ENCODE data around the gene FAM90A1.
A peak's percentile ranks its signal among the peaks of the same experiment; 100 is the strongest.
"Not testable (repeated sequence)": the region's sequence is repeated elsewhere in the genome, so short reads cannot be mapped to it uniquely, and the experiment has no call there.

The FAM90A1 gene, protein sequence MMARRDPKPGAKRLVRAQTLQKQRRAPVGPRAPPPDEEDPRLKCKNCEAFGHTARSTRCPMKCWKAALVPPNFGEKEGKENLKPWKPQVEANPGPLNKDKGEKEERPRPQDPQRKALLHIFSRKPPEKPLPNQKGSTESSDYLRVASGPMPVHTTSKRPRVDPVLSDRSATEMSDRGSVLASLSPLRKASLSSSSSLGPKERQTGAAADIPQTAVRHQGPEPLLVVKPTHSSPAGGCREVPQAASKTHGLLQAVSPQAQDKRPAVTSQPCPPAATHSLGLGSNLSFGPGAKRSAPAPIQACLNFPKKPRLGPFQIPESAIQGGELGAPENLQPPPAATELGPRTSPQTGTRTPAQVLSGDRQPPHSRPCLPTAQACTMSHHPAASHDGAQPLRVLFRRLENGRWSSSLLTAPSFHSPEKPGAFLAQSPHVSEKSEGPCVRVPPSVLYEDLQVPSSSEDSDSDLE

DNA sequence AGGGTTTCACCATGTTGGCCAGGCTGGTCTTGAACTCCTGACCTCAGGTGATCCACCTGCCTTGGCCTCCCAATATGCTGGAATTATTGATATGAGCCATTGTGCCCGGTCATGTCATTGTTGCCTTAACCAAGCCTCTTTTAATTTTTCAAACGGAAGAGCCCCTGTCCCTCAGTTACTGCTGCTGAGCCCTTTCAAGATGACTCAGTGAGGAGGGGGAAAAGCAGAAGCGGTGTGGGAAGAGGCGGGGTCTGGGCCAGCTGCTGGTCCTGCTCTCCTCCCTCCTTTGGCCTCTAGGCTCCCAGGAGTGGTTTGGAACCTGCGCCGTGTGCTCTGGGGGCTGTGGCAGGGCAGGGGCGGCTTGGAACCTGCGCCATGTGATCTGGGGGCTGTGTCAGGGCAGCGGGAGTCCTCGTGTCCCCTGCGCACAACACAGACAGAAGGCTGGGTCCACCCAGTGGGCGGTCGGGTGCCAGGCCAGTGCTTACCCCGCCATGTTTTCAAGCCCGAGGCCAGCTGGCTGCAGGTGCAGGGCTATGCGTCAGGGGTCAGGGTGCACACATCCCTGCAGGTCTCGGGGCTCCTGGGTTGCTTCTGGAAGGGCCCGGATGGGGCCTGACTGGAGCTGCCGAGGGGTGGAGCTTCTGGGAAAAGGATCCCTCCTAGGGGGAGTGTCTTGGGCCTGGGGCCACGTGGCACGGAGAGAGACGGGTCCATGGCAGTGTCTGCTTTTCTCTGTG lies at the start of gene FAM90A1:
FAM90A1 (minus strand) TSS at position 627 of the 740 bp plus-strand sequence. CDS start 2,786 bp downstream, outside the sequence.
- DNase-seq (ENCODE audit: low read depth): not testable (repeated sequence)

DNA sequence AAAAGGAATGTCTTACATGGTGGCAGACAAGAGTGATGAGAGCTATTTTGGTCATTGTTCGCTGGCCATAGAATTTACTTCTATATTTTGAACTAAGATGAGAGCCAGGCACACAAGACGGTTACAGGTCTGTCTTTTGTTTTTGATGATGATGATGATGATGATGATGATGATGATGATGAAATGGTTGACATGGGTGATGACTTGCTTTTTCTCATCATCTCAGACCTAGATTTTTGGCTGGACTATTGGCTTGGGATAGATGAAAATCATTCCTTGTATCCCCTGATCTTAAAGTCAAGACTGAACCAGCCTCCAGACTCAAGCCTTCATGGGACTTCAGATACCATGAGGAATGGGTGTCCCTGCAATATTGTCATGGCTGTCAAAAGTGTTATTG lies 49.0 kb upstream of the FAM90A1 start:
- not testable (repeated sequence) for DNase-seq (ENCODE audit: low read depth)

DNA sequence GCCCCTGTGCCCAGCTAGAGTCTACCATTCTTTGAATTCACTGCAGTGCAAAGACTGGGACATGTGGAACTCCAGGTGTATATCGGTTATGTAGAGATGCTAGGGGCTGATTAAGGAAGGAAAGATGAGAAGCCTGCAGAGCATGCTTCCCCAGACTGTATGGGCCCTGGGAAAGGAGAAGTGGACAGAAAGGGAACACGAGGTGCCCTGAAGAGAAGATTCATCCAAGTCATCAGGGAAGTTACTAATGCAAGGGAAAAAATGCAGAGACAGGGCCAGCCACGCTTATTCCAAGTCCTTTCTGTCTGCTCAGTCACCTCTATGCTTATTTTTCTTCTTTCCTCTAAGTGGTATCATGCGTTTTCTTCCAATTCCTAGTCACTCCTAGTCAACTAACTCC lies 39.3 kb upstream of the FAM90A1 start:
- DNase-seq (ENCODE audit: low read depth): not testable (repeated sequence)

DNA sequence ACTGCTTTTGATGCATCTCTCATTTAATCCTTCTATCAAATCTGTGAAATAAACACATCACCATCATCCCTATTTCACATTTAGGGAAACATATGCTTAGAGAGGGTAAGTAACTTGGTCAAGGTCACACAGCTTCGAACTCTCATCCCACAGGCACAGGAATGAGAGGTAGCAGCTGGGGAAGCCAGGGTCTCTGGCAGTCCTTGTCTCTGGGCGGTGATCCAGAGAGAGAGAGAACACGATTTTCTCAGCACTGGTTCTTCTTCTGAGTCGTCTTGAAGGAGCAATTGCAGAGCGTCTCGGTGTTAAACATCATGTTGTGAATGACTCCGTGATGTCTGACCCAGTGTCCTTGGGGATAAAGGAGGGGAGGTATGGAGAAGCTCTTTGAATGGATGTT lies 36.8 kb upstream of the FAM90A1 start:
- not testable (repeated sequence) for DNase-seq (ENCODE audit: low read depth)

DNA sequence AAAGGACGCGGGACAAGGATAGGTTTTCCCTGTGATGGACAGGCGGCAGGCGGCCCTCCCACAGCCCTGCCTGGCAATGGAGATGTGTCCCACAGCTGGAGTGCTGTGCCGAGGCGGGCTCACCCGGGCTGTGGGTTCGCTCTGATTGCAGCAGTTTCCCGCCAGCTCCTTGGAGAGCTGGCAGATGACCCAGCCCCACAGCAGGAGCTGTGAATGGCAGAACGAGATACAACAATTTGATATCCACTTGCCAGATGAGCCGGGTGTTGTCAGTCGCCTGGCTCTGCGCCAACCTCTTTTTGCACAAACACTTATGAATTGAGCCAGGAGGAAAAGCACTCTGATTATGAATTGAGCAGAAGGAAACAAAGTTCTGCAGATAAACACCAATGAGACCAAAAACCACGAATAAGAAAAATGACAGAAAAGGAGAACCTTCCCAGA lies 33.7 kb upstream of the FAM90A1 start:
- not testable (repeated sequence) for DNase-seq (ENCODE audit: low read depth)

DNA sequence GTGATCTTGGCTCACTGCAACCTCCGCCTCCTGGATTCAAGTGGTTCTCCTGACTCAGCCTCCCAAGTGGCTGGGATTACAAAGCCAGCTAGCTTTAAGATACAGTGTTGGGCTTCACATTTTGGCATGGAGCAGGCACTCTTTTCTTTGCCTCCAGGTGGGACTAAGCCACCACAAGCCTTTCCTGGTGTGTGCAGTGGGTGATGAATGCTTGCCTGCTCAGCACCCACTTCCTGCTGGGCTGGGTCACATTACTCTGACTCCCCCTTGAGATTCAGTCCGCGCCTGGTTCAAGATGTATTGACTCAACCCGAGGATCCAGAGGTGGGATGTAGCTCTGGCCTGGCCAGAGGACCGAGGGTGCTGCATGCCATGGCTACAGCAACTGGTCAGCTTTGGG lies 28.9 kb upstream of the FAM90A1 start:
- DNase-seq (ENCODE audit: low read depth): not testable (repeated sequence)

DNA sequence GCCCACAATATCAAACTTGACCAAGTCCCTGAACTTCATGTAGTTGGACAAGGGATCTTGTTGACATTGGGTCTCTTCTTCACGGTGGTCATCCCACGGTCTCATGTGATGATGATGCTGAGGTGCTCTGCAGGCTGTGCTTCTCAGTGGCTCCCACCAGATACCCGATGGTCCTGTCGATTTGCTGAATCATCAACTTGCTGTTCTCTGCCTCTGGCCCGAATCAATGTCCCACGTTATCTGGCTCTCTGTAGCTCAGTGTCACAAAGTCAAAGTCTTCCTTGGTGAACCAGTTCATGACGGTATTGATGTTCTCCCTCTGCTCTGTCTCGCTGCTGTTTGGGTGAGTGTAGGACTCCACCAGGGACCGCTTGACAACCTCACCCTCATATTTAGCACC lies 27.3 kb upstream of the FAM90A1 start:
- DNase-seq (ENCODE audit: low read depth): not testable (repeated sequence)

DNA sequence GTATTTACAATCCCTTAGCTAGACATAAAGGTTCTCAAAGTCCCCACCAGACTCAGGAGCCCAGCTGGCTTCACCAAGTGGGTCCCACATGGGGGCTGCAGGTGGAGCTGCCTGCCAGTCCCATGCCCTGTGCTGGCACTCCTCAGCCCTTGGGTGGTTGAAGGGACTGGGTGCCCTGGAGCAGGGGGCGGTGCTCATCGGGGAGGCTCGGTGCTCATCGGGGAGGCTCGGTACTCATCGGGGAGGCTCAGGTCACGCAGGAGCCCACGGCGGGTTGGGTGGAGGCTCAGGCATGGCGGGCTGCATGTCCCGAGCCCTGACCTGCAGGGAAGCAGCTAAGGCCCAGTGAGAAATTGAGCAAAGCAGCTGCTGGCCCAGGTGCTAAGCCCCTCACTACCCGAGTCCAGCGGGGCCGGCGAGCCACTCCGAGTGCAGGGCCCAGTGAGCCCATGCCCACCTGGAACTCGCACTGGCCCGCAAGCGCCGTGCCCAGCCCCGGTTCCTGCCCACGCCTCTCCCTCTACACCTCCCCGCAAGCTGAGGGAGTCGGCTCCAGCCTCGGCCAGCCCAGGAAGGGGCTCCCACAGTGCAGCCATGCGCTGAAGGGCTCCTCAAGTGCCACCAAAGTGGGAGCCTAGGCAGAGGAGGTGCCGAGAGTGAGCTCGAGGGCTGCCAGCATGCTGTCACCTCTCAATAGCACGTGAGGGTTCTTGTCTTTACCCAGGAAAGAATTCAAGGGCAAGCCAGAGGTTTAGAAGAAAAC lies 24.8 kb upstream of the FAM90A1 start:
- not testable (repeated sequence) for DNase-seq (ENCODE audit: low read depth)

DNA sequence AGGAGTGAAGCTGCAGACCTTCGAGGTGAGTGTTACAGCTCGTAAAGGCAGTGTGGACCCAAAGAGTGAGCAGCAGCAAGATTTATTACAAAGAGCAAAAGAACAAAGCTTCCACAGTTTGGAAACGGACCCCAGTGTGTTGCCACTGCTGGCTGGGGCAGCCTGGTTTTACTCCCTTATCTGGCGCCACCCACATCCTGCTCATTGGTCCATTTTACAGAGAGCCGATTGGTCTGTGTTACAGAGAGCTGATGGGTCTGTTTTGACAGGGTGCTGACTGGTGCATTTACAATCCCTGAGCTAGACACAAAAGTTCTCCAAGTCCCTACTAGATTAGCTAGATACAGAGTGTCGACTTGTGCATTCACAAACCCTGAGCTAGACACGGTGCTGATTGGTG lies 24.2 kb upstream of the FAM90A1 start:
- DNase-seq (ENCODE audit: low read depth): not testable (repeated sequence)

DNA sequence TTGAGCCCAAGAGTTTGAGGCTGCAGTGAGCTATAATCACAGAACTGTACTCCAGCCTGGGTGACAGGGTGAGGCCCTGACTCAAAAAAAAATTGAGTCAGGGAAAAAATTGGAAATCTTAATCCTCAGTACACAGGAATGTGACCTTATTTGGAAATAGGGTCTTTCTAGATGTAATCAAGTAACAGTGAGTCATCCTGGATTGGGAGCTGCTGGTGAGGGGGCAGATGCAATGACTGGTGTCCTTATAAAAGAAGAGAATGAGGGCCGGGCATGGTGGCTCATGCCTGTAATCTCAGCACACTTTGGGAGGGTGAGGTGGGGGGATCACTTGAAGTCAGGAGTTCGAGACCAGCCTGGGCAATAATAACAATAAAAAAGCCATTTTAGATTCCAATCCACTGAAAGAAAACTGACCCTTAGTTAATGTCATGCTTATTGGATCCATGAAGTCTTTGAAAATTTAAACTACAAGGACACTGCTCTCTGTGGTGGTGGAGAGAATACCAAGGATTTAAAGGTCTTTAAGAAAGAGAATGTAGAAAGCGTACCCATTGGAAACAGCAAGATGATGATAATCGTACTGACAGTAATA lies 19.6 kb upstream of the FAM90A1 start:
- not testable (repeated sequence) for DNase-seq (ENCODE audit: low read depth)

DNA sequence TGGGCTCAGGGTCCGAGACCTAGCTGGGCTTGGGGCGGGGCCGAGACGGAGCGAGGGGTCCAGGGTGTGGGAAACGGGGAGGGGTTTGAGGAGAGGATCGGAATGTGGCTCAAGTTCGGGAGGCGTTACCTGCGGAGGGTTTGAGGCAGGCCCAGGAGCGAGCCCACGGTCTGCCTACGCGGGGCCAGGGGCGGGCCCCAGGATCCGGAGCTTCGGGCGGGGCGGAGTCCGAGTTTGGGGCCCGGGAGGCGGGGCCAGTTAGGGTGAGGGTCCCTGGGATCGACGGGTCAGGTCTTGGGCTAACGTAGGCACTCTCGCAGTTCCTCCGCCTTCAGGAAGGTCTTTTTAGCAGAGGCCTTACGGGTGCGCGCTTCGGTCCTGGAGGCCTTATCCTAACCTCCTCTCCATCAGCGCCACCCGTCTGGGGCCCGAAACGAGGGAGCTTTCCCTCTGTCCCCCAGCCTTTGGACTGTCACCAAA lies 16.3 kb upstream of the FAM90A1 start:
- DNase-seq (ENCODE audit: low read depth): not testable (repeated sequence)

DNA sequence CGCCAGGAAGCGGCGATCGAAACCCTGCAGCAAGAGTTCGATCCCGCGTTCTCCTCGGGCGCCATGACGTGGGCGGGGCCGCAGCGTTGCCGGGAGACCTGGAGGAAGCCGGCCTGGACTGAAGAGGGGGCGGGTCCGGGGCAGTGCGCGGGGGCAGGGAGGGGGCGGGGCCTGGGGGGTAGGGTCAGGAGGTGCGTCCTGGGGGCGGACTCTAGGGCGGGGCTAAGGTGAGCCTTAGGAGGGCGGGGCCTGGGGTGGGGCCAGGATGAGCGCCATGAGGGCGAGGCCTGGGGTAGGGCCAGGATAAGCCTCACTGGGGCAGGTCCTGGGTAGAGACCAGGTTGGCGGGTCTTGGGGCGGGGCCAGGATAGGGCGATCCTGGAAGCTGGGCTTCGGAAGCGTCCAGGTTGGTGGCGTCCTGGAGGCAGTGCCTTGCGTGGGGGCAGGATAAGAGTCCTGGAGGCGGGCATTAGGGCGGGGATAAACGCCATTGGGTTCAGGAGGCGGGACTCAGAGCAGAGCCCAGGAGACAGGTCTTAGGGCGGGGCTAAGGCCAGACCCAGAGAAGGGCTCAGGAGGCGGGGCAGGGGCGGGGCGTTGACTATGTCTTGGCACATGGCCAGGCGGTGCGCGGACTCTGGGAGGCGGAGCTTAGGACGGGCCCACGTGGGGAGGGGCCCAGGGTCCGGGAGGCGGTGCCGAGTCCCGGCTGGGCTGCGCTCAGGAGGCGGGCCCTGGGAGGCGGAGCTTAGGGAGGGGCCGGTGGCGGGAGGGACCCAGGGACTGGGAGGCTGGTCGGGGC lies 15.7 kb upstream of the FAM90A1 start:
- DNase-seq (ENCODE audit: low read depth): peak; percentile 77

DNA sequence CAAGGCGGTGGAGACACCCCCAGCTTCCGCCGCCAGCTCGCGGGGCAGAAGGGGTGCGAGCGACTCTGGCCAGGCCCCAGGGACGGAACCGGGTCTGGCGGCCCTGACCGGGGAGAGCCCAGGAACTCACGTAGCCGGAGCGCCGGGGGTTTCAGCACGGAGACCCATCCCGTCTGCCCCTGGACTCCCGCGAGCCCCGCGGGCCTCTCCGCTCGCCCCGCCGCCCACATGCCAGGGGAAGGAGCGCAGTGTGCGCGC lies 15.1 kb upstream of the FAM90A1 start:
- not testable (repeated sequence) for DNase-seq (ENCODE audit: low read depth)

DNA sequence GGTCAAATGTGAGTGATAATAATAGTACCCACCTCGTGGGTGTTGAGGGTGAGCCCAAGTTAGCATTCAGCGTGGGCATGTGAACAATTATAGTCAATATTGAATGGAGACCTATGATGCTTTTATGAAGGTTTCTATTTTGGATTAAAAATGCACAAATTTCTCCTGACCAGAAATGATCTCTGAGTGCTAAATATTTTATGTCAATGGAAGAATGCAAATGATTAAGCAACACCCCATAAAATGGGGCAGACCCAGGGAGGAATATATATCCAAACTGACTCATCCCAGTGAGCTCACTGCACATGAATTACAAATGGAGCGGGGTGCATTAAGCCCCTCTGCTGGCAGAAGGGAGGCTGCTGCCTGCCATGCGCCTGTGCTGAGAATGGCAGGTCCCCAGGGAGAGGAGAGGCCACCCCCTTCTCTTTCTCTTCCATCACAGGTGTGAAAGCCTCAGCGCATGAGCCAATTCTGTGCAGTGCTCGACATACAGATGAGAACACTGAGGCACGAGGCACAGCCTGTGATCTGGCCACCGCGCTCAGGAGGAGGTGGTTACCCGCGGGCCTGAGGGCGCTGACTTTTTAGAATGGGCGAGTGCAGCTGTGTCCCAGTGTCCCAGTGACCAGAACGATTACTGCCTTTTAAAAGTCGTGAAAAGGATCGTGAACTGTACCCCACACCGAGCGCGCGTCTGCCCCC lies 14.7 kb upstream of the FAM90A1 start:
- DNase-seq (ENCODE audit: low read depth): not testable (repeated sequence)

DNA sequence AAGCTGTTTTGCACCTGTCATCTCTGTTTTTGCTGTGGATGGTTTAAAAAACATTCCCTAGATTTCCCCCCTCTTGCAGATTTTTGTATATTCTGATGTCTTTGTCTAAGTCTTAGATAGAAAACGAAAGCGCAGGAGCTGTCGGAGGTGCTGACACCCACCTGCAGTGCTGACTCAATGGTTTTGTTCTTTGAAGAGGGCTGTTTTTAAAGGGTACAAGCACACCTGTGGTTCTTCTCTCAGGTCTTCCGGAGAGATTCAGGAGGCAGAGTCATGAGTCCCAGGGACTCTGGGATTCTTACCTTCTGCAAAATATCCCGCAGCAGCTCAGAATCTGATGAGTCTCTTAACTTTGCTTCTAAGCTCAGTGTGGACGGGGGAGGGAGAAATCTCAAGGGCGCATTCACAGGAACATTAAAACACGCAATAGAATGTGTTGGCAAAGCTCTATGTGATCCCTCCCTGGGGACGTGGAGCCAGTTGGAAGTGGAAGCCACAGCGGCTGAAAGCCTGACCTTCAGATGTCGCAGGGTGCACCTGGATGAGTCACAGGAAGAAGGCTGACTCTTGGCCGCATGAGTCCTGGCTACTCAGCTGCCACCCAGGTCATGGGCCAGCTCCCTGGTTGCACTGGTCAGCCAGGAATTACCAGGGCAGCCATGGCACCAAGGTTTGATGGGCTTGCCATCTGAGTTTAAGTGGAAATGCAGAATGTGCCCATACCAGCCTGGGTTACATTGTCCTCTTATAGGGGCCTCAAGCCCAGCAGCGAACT lies 13.1 kb upstream of the FAM90A1 start:
- DNase-seq (ENCODE audit: low read depth): not testable (repeated sequence)

DNA sequence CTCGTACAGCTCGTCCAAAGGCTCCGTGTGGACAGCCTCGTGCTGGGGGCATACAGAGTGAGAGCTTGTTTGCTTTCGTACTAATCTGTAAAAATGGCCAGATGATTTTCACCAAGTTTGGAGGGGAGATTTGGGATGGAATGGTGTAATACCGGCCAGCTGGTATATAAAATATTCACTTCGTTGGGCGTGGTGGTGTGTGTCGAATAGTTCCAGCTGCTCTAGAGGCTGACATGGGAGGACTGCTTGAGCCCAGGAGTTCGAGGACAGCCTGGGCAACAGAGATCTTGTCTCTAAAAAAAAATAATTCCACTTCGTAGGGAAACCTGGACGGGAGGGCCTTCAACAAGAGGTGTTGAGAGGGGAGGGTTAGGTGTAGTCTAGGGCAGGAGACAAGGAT lies 9.6 kb upstream of the FAM90A1 start:
- not testable (repeated sequence) for DNase-seq (ENCODE audit: low read depth)

DNA sequence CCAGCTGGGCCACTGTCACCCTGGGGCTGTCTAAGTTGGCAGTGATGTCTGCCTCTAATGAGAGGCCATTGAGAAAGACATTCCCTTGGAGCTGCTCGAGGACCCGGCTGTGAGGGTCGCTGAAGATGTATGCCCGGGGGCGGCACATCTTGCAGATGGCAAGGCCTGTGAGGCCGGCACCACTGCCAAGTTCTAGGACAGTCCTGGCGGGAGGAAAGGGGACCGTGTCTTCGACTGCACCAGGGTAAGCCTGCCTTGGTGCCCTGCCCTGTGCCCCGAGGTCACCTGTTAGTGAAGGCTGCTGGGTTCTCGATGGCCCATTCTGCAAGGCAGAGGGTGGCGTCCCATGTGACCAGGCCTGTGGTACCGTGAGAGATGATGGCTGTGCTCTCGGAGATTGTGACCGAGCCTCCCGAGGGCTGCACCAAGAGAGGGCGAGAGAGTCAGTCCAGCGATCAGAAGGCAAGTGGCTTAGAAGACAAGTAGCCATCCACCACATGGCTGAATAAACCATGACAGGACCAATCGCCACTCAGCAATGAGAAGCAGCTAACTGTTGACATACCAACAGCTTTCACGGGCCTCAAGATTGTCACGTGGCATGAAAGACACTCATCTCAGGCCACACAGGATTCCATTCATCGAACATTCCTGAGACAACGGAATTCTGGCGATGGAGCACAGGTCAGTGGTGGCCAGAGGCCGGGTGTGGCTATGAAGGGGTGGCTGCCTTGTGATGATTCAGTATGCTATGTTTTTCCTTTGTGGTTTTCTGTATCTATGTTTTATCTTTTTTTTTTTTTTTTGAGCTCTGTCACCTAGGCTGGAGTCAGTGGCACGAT lies 8.1 kb upstream of the FAM90A1 start:
- DNase-seq (ENCODE audit: low read depth): not testable (repeated sequence)

DNA sequence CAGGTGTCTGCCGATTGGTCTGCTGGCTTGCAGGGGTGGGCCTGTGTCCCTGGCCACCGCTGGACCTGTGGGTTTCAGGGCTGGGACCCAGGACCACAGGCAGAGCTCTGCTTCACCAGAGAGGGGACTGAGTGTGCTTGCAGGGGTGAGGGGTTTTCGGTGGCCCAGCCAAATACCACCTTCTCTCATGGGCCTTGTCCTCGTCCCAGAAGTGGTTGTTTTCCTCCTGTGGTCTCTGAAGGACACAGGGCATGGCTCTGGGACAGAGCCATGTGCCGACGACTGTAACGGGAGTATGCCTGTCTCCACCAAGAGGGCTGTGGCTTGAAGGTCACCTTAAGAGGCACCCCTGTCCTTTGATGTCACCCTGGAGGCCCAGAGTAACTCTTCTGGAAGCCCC lies 7.3 kb upstream of the FAM90A1 start:
- DNase-seq (ENCODE audit: low read depth): not testable (repeated sequence)

Measured in stromal cell of bone marrow (primary cell).